HG03095 (cell line): ENCODE data around the gene LDLR.
"Not testable (repeated sequence)": the region's sequence is repeated elsewhere in the genome, so short reads cannot be mapped to it uniquely, and the experiment has no call there.

ENCODE experiments used
- ATAC-seq: cut with Tn5 transposase; IDR thresholded peaks from one replicate; pipeline ENCODE4 v1.9.1; 2021; ENCODE audit warnings: moderate library complexity; ENCODE audit not compliant: unreplicated experiment

The LDLR gene

GRCh38 chr19:11103667-11104066 is 14.4 kb downstream of the LDLR start:
- ATAC-seq: not testable (repeated sequence)

- no peak for ATAC-seq
Observed at GRCh38 chr19:11105014-11105636, 15.9 kb downstream of the LDLR start.

- no peak for ATAC-seq
Observed at GRCh38 chr19:11106477-11106876, 17.2 kb downstream of the LDLR start.

- ATAC-seq: no peak
Observed at GRCh38 chr19:11108746-11109145, 19.5 kb downstream of the LDLR start.

GRCh38 chr19:11111117-11111770 is 22.0 kb downstream of the LDLR start:
- ATAC-seq: no peak

- no peak for ATAC-seq
Observed at GRCh38 chr19:11111771-11112144, 22.5 kb downstream of the LDLR start.

- ATAC-seq: no peak
Observed at GRCh38 chr19:11113140-11113708, 24.0 kb downstream of the LDLR start.

GRCh38 chr19:11115042-11115441 is 25.8 kb downstream of the LDLR start:
- no peak for ATAC-seq

GRCh38 chr19:11115895-11116446 is 26.7 kb downstream of the LDLR start:
- ATAC-seq: no peak

- ATAC-seq: no peak
Observed at GRCh38 chr19:11116507-11116906, 27.2 kb downstream of the LDLR start.

- ATAC-seq: not testable (repeated sequence)
Observed at GRCh38 chr19:11121963-11122362, 32.7 kb downstream of the LDLR start.

GRCh38 chr19:11123114-11123513 is 33.9 kb downstream of the LDLR start:
- ATAC-seq: no peak

- not testable (repeated sequence) for ATAC-seq
Observed at GRCh38 chr19:11124157-11124556, 34.9 kb downstream of the LDLR start.

GRCh38 chr19:11125994-11126685 is 36.9 kb downstream of the LDLR start:
- no peak for ATAC-seq

- no peak for ATAC-seq
Observed at GRCh38 chr19:11127905-11128304, 38.6 kb downstream of the LDLR start.

GRCh38 chr19:11130824-11131455 is 41.7 kb downstream of the LDLR start:
- no peak for ATAC-seq

GRCh38 chr19:11131471-11131870 is 42.2 kb downstream of the LDLR start:
- ATAC-seq: no peak

- no peak for ATAC-seq
Observed at GRCh38 chr19:11136400-11137101, 47.3 kb downstream of the LDLR start.

GRCh38 chr19:11137542-11138384 is 48.5 kb downstream of the LDLR start:
- no peak for ATAC-seq
